ENCODE results near the gene IST1.
A peak's percentile ranks its signal among the peaks of the same experiment; 100 is the strongest.
"Not testable (repeated sequence)": the region's sequence is repeated elsewhere in the genome, so short reads cannot be mapped to it uniquely, and the experiment has no call there.

The IST1 gene

GRCh38 chr16:71882505-71883167 is 12.7 kb upstream of the IST1 start:
- DNase-seq (ENCODE audit: low read depth in 2 of 2): peak in 1 of 2 donors; percentile 81

DNA sequence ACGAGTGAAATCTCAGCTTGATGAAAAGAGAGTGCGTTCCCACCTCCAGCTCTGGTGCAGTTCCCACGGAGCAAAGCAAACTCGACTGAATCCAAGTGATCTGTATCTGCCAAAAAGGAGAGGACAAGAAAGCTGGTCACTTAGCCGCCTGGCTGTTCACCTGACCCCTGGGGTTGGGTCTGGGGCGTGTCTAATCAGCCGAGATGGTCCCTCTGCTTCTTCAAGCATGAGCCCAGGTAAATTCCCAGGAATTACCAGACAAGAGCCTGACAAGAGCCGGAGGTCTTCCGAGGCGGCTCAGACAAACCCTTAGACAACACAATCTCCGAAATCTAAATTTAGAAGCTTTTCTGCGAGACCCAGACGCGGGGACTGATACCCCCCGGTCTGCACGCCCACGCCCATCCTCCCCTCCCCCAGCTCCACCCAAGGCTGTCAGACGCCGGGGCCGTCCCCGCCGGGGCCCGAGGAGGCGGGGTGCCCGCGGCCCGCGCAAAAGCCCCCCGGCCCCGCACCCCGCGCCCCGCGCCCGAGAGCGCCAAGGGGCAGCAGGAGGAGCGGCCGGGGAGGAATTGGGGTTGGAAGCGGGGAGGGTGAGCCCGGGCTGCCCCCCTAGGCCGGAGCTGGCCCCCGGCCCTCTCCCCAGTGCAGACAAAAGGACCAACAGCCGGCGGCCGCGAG is 12.0 kb upstream of the IST1 start:
- DNase-seq (ENCODE audit: low read depth in 2 of 2): peak; percentile 42 to 59

GRCh38 chr16:71883849-71884638 is 11.3 kb upstream of the IST1 start, which contains the start of gene ZNF821:
Gene ZNF821 (minus strand): TSS chr16:71884182. CDS start chr16:71879946, 4,236 bp downstream.
- DNase-seq (ENCODE audit: low read depth in 2 of 2): peak; percentile 62 to 67

GRCh38 chr16:71885261-71885650 is 10.1 kb upstream of the IST1 start:
- no peak for DNase-seq (ENCODE audit: low read depth in 2 of 2)

DNA sequence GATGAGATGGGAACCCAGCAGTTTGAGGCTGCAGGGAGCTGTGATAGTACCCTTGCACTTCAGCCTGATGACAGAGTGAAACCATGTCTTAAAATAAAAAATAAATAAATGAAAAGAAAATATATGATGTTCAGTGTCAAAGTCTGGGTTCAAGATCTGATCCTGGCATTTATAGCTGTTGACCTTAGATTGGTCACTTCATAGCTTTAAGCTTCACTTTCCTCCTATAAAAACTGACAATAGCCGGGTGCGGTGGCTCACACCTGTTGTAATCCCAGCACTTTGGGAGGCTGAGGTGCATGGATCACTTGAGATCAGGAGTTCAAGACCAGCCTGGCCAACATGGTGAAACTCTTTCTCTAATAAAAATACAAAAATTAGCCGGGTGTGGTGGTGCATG is 6.2 kb upstream of the IST1 start:
- no peak for DNase-seq (ENCODE audit: low read depth in 2 of 2)

DNA sequence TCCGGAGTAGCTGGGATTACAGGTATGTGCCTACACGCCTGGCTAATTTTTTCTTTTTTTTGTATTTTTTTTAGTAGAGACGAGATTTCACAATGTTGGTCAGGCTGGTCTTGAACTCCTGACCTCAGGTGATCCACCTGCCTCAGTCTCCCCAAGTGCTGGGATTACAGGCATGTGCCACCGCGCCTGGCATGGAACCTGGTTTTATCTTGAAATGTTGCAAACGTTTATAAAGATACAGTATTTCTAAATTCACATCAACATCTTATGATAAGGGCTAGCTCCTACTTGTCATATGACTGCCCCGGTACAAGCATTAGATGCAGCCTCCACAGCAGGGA is 1.5 kb upstream of the IST1 start:
- no peak for DNase-seq (ENCODE audit: low read depth in 2 of 2)

DNA sequence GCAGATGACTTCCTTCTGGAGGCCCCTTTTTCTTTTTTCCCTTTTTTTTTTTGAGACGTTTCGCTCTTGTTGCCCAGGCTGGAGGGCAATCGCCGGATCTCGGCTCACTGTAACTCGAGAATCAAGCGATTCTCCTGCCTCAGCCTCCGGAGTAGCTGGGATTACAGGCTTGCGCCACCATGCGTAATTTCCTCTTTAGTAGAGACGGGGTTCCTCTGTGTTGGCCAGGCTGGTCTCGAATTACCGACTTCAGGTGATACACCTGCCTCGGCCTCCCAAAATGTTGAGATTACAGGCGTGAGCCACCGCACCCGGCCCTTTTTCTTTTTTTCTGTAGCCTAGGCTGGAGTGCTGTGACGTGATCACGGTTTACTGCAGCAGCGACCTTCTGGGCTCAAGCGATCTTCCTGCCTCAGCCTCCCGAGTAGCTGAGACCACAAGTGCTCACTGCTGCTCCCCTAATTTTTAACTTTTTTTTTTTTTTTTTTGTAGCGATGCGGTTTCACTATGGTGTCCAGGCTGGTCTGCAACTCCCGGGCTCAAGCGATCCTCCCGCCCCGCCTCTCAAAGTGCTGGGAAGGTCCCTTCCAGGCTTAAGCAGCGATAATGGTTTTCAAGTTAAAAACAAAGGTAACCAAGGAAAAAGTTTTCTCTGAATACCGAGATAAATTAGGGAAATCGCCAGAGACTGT is 956 bp upstream of the IST1 start:
- DNase-seq (ENCODE audit: low read depth in 2 of 2): no peak

GRCh38 chr16:71895679-71896365 is 491 bp downstream of the IST1 start:
- peak in 1 of 2 donors; percentile 12 for DNase-seq (ENCODE audit: low read depth in 2 of 2)

- DNase-seq (ENCODE audit: low read depth in 2 of 2): no peak
These were observed 1.5 kb downstream of the IST1 start for GRCh38 chr16:71896764-71897368.

DNA sequence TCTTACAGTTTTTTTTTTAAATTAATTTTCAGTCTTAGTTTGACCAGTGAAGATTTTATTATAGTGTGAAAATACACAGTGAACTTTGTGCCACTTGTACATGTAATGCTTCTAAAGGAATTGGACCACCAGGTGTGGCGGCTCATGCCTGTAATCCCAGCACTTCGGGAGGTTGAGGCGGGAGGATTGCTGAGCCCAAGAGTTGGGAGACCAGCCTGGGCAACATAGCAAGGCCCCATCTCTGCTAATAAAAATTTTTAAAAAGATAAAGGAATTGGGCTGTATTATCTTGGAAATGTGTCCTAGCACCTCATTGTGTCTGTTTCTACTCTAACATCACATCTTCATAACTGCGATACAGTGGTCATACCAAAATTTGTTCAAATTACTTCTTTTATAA is 3.8 kb downstream of the IST1 start:
- DNase-seq (ENCODE audit: low read depth in 2 of 2): no peak

DNA sequence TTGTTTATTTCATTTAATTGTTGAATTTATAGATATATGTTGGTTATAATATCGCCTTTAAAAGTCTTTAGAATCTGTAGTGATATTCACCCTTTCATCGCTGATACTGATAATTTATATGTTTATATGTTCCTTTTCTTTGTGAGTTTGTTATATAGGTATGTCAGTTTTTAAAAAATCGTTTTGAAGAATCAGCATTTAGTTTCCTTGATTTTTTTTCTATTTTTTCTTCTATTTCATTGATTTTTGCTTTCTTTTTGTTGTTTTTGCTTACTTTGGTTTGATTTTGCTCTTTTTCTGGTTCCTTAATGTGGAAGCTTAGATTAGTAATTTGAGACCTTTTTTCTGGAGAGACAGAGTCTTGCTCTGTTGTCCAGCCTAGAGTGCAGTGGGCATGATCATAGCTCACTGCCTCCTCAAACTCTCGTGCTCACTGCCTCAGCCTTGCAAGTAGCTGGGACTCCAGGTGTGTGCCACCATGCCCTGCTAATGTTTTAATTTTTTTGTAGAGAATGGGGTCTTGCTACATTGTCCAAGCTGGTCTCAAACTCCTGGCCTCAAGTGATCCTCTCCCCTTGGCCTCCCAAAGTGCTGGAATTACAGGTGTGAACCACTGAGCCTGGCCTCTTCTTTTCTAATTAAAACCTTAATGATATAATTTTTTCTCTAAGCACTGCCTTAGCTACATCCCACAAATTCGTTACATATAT is 7.5 kb downstream of the IST1 start:
- DNase-seq (ENCODE audit: low read depth in 2 of 2): no peak

DNA sequence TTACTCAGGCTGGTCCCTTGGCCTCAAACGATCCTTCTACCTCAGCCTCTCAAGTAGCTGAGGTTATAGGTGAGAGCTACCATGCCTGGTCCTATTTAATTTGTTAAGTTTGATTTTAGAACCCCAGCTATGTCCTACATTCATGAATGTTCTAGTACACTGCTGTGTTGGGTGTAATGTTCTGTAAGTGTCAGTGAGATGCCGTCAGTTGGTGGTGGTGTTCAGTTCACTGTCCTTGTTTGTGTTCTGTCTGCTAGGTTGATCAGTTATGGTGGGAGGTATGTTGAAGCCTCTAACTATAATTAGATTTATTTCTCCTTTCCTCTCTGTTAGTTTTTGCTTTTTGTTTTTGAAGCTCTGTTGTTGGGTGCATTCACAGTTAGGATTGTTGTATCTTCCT is 8.3 kb downstream of the IST1 start:
- no peak for DNase-seq (ENCODE audit: low read depth in 2 of 2)

- no peak for DNase-seq (ENCODE audit: low read depth in 2 of 2)
These were observed 8.9 kb downstream of the IST1 start for GRCh38 chr16:71904239-71904638.

- not testable (repeated sequence) for DNase-seq (ENCODE audit: low read depth in 2 of 2)
These were observed 10.4 kb downstream of the IST1 start for GRCh38 chr16:71905765-71906164.

DNA sequence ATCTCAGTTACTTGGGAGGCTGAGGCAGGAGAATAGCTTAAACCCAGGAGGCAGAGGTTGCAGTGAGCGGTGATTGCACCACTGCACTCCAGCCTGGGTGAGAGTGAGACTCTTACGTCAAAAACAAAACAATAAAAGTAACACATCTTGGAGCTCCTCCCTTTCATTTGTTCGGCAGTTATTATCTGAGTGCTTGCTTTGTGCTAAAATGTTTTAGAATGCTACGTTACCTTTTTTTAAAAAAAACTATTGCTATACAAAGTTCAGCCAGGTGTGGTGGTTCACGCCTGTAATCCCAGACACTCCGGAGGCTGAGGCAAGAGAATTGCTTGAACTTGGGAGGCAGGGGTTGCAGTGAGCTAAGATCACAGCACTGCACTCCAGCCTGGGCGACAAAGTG is 15.8 kb downstream of the IST1 start:
- no peak for DNase-seq (ENCODE audit: low read depth in 2 of 2)

GRCh38 chr16:71912534-71913275 is 17.4 kb downstream of the IST1 start:
- no peak for DNase-seq (ENCODE audit: low read depth in 2 of 2)

- no peak for DNase-seq (ENCODE audit: low read depth in 2 of 2)
These were observed 19.5 kb downstream of the IST1 start for GRCh38 chr16:71914802-71915201.

- DNase-seq (ENCODE audit: low read depth in 2 of 2): no peak
These were observed 20.0 kb downstream of the IST1 start for GRCh38 chr16:71915350-71915749.

GRCh38 chr16:71916397-71916920 is 21.1 kb downstream of the IST1 start:
- DNase-seq (ENCODE audit: low read depth in 2 of 2): no peak

- no peak for DNase-seq (ENCODE audit: low read depth in 2 of 2)
These were observed 22.6 kb downstream of the IST1 start for GRCh38 chr16:71917900-71918299.
